MM.1S (cell line): Measurements from ENCODE around the gene KCNS3.
"Not testable (repeated sequence)": the region's sequence is repeated elsewhere in the genome, so short reads cannot be mapped to it uniquely, and the experiment has no call there.

ENCODE experiments used
- CTCF ChIP-seq: fragments of 300-600 bp; sonication (generic); IDR thresholded peaks from 2 replicates; pipeline ENCODE4 v1.5.1; 2016; ENCODE audit warnings: antibody characterized with exemption, low read length, mixed read lengths
- EZH2phosphoT487 ChIP-seq: fragments of 300-600 bp; sonication (generic); IDR thresholded peaks from 2 replicates; pipeline ENCODE4 v1.6.1; 2018; ENCODE audit warnings: antibody characterized with exemption, low read length

- not testable (repeated sequence) for TF ChIP-seq CTCF, EZH2phosphoT487
These were observed 85.1 kb downstream of the KCNS3 start for GRCh38 chr2:17963571-17963970.
